H1 (cell line): ENCODE results near the gene RADIL. TPM values are rescaled to one million over a fixed set of nuclear protein-coding genes. Genes with fewer than 3 reads are reported as not detected.

ENCODE experiments used
- CTCF ChIA-PET: fragments of 300-600 bp; sonication (Branson Sonifier 250); formaldehyde crosslinking; loops from one replicate; lab custom pipeline; 2021; ENCODE audit not compliant: partially characterized antibody; lab: Charles Lee
- POLR2A ChIA-PET: fragments of 300-600 bp; sonication (Branson Sonifier 250); formaldehyde crosslinking; loops from one replicate; lab custom pipeline; 2021; ENCODE audit warnings: inconsistent platforms; ENCODE audit not compliant: partially characterized antibody; lab: Charles Lee
- DNase-seq, 2 experiments: peaks; one replicate each; pipeline versions ENCODE4 v3.0.0 to v3.0.0-alpha.2; 2010 to 2022; ENCODE audit warnings: low spot score in 2 of 2, low read depth in 1 of 2, mixed read lengths in 1 of 2
- FAIRE-seq: peaks from 2 replicates; lab custom pipeline; 2011; peaks lifted over from hg19 to GRCh38; lab: Jason Lieb, UNC
- H2AFZ ChIP-seq: 2 replicates; pipeline ENCODE4 v1.8.1; 2012; ENCODE audit warnings: low read length, inconsistent platforms
- H2AK5ac ChIP-seq: 2 replicates; pipeline ENCODE4 v1.6.1; 2013; ENCODE audit warnings: low read depth, low read length
- H2BK120ac ChIP-seq: replicated peaks from 2 replicates; pipeline ENCODE3; 2013; ENCODE audit warnings: low read depth, low read length, inconsistent platforms
- H2BK12ac ChIP-seq: 2 replicates; pipeline ENCODE4 v1.6.1; 2013; ENCODE audit warnings: low read depth, low read length
- H2BK15ac ChIP-seq: 2 replicates; pipeline ENCODE4 v1.6.1; 2013; ENCODE audit warnings: low read length
- H2BK20ac ChIP-seq: 2 replicates; pipeline ENCODE4 v1.6.1; 2013; ENCODE audit warnings: low read length
- H2BK5ac ChIP-seq: 2 replicates; pipeline ENCODE4 v1.6.1; 2013; ENCODE audit warnings: low read depth, low read length
- H3K14ac ChIP-seq: 2 replicates; pipeline ENCODE4 v1.6.1; 2013; ENCODE audit warnings: inconsistent platforms; ENCODE audit not compliant: insufficient read length
- H3K18ac ChIP-seq: 2 replicates; pipeline ENCODE4 v1.6.1; 2013; ENCODE audit warnings: low read length; ENCODE audit errors: extremely low read depth
- H3K23ac ChIP-seq: 2 replicates; pipeline ENCODE4 v1.6.1; 2013; ENCODE audit warnings: inconsistent platforms; ENCODE audit not compliant: insufficient read length
- H3K23me2 ChIP-seq: 2 replicates; pipeline ENCODE4 v1.6.1; 2013; ENCODE audit warnings: low read depth, low read length
- H3K27ac ChIP-seq: 2 replicates; pipeline ENCODE4 v1.6.1; 2011; ENCODE audit warnings: low read depth, low read length, inconsistent platforms
- H3K27me3 ChIP-seq, 4 experiments: replicated peaks in 1 of 4; 1 replicate in 1 of 4; 2 replicates in 3 of 4; pipeline versions ENCODE4 v1.6.1 to v1.8.1; 2011 to 2013; ENCODE audit warnings: low read length in 3 of 4, mild to moderate bottlenecking in 3 of 4, inconsistent platforms in 2 of 4, mixed read lengths in 2 of 4, moderate library complexity in 1 of 4; ENCODE audit not compliant: control insufficient read depth in 3 of 4, insufficient read depth in 3 of 4; ENCODE audit errors: extremely low read depth in 1 of 4
- H3K36me3 ChIP-seq, 4 experiments: 2 replicates each; pipeline versions ENCODE4 v1.6.1 to v1.8.1; 2011 to 2013; ENCODE audit warnings: mild to moderate bottlenecking in 4 of 4, low read length in 3 of 4, moderate library complexity in 2 of 4, control low read depth in 1 of 4, inconsistent platforms in 1 of 4; ENCODE audit not compliant: insufficient read depth in 4 of 4, control insufficient read depth in 2 of 4
- H3K4ac ChIP-seq: replicated peaks from 2 replicates; pipeline ENCODE3; 2013; ENCODE audit warnings: low read length, low read depth, mixed read lengths, inconsistent platforms; ENCODE audit not compliant: insufficient read length
- H3K4me1 ChIP-seq, 4 experiments: replicated peaks in 1 of 4; 1 replicate in 1 of 4; 2 replicates in 3 of 4; pipeline versions ENCODE4 v1.6.1 to v1.8.1; 2011 to 2013; ENCODE audit warnings: low read length in 3 of 4, inconsistent platforms in 2 of 4, mixed read lengths in 1 of 4; ENCODE audit not compliant: insufficient read depth in 4 of 4, control insufficient read depth in 3 of 4
- H3K4me2 ChIP-seq, 2 experiments: 2 replicates each; pipeline versions ENCODE4 v1.6.1 to v1.8.1; 2011 to 2013; ENCODE audit warnings: low read depth in 2 of 2, low read length in 2 of 2, control low read depth in 1 of 2, inconsistent platforms in 1 of 2, mild to moderate bottlenecking in 1 of 2; ENCODE audit not compliant: insufficient read depth in 1 of 2
- H3K4me3 ChIP-seq, 4 experiments: fragments of 200-600, 300-600 bp in 1 of 4; sonication (generic), shearing (Covaris generic), sonication (Bioruptor Twin) in 1 of 4; 2 replicates each; pipeline versions ENCODE4 v1.5.1 to v1.8.1; 2011 to 2016; ENCODE audit warnings: low read length in 4 of 4, low read depth in 3 of 4, control low read depth in 2 of 4, inconsistent platforms in 2 of 4, mild to moderate bottlenecking in 2 of 4, mixed read lengths in 1 of 4, moderate library complexity in 1 of 4; ENCODE audit not compliant: insufficient read depth in 2 of 4; ENCODE audit errors: extremely low read depth in 1 of 4
- H3K56ac ChIP-seq: replicated peaks from 2 replicates; pipeline ENCODE3; 2013; ENCODE audit warnings: low read depth, mild to moderate bottlenecking, mixed read lengths, low read length, inconsistent platforms; ENCODE audit not compliant: insufficient read length
- H3K79me1 ChIP-seq: 2 replicates; pipeline ENCODE4 v1.6.1; 2013; ENCODE audit warnings: low read depth, low read length, control low read depth
- H3K79me2 ChIP-seq, 2 experiments: 2 replicates each; pipeline versions ENCODE4 v1.6.1 to v1.8.1; 2012 to 2013; ENCODE audit warnings: low read length in 2 of 2, mild to moderate bottlenecking in 2 of 2, inconsistent platforms in 1 of 2; ENCODE audit not compliant: insufficient read depth in 2 of 2, control insufficient read depth in 1 of 2
- H3K9ac ChIP-seq, 4 experiments: replicated peaks in 1 of 4; 1 replicate in 1 of 4; 2 replicates in 3 of 4; pipeline versions ENCODE4 v1.6.1 to v1.8.1; 2011 to 2013; ENCODE audit warnings: low read depth in 3 of 4, low read length in 3 of 4, control low read depth in 2 of 4, mild to moderate bottlenecking in 2 of 4, moderate library complexity in 2 of 4, inconsistent platforms in 1 of 4; ENCODE audit errors: extremely low read depth in 1 of 4
- H3K9me3 ChIP-seq, 2 experiments: 2 replicates each; pipeline versions ENCODE4 v1.6.1 to v1.8.1; 2012 to 2013; ENCODE audit warnings: mild to moderate bottlenecking in 2 of 2, moderate library complexity in 2 of 2, control low read depth in 1 of 2, inconsistent platforms in 1 of 2, low read depth in 1 of 2, low read length in 1 of 2, mixed read lengths in 1 of 2; ENCODE audit not compliant: insufficient read depth in 2 of 2
- H4K20me1 ChIP-seq, 2 experiments: replicated peaks in 1 of 2; 2 replicates each; pipeline versions ENCODE3 to v1.8.1; 2011 to 2013; ENCODE audit warnings: inconsistent platforms in 2 of 2, low read length in 2 of 2, mild to moderate bottlenecking in 1 of 2; ENCODE audit not compliant: insufficient read depth in 2 of 2, control insufficient read depth in 1 of 2
- H4K5ac ChIP-seq: 2 replicates; pipeline ENCODE4 v1.6.1; 2013; ENCODE audit warnings: low read length, low read depth, mixed read lengths, inconsistent platforms; ENCODE audit not compliant: insufficient read length
- H4K8ac ChIP-seq: 2 replicates; pipeline ENCODE4 v1.8.0; 2013; ENCODE audit warnings: mild to moderate bottlenecking, moderate library complexity, low read length, inconsistent platforms; ENCODE audit not compliant: insufficient read depth; ENCODE audit errors: extremely low read depth
- H4K91ac ChIP-seq: replicated peaks from 2 replicates; pipeline ENCODE3; 2013; ENCODE audit warnings: low read length, mixed read lengths, inconsistent platforms; ENCODE audit not compliant: insufficient read length
- CEBPB ChIP-seq: IDR thresholded peaks from 2 replicates; pipeline ENCODE4 v1.6.1; 2012; ENCODE audit warnings: low read depth, low read length
- SIRT6 ChIP-seq: IDR thresholded peaks from one replicate; pipeline ENCODE4 v1.7.1; 2012; ENCODE audit warnings: low read length, inconsistent platforms
- SUZ12 ChIP-seq: fragments of 200-600 bp; sonication (generic); IDR thresholded peaks from 2 replicates; pipeline ENCODE4 v1.6.1; 2012; ENCODE audit warnings: mild to moderate bottlenecking, inconsistent platforms, low read length, moderate library complexity, mixed read lengths
- ZNF274 ChIP-seq: IDR thresholded peaks from 2 replicates; pipeline ENCODE4 v1.7.0; 2012; ENCODE audit warnings: low read length, borderline replicate concordance; ENCODE audit errors: extremely low read depth
- WGBS, 2 experiments: shearing (Covaris generic) in 1 of 2; methylation state at CpG; one replicate each; pipeline versions ENCODE4 v1.1.6 to v1.1.7; 2013 to 2015; ENCODE audit warnings: low lambda C conversion rate in 2 of 2, mixed read lengths in 2 of 2, inconsistent platforms in 1 of 2, low coverage in 1 of 2, missing lambda C conversion rate in 1 of 2; ENCODE audit not compliant: insufficient replicate concordance in 2 of 2, insufficient coverage in 1 of 2, insufficient read length in 1 of 2; ENCODE audit errors: extremely low coverage in 1 of 2, missing lambda C conversion rate in 1 of 2; 5-methylcytosine and 5-hydroxymethylcytosine counted together
- polyA plus RNA-seq, 7 experiments: library from polyadenylated mRNA; depleted of rRNA in 3 of 7; stranded (reverse) in 5 of 7; unstranded in 2 of 7; fragments of >200 nt in 5 of 7; fragments of 200-250 nt in 2 of 7; gene quantifications; 1 replicate in 5 of 7; 2 replicates in 1 of 7; 4 replicates in 1 of 7; pipeline versions ENCODE4 v1.2.1 to v1.2.3, GENCODE V29; 2011 to 2013; ENCODE audit warnings: missing spikeins in 2 of 7, mixed read lengths in 2 of 7
- total RNA-seq: library from RNA; stranded (reverse); fragmentation: NEBNext Ultra II Directional; extraction: Animal tissue kit (Norgen Biotek cat#: 25700); gene quantifications from 2 replicates; pipeline ENCODE4 v1.2.1, GENCODE V29; 2021
- TF ChIP-seq, protein P1 (sequence below), 3 experiments: IDR thresholded peaks; 1 replicate in 2 of 3; 2 replicates in 1 of 3; pipeline versions ENCODE4 v1.5.1 to v1.6.1; 2011; ENCODE audit warnings: low read length in 3 of 3, mild to moderate bottlenecking in 3 of 3, inconsistent platforms in 2 of 3, low read depth in 1 of 3, moderate library complexity in 1 of 3; ENCODE audit not compliant: insufficient read depth in 1 of 3; ENCODE audit errors: control extremely low read depth in 1 of 3
- TF ChIP-seq, protein P2 (sequence below): IDR thresholded peaks from 2 replicates; pipeline ENCODE4 v1.6.1; 2011; ENCODE audit warnings: low read length, improper control_type of control experiment

The RADIL gene
- total and polyA plus RNA-seq, 2 of the 8 experiments (the other 6 are each of a cell fraction or from before 2014, with no cell fraction given): 5.0 to 5.4 TPM

DNA sequence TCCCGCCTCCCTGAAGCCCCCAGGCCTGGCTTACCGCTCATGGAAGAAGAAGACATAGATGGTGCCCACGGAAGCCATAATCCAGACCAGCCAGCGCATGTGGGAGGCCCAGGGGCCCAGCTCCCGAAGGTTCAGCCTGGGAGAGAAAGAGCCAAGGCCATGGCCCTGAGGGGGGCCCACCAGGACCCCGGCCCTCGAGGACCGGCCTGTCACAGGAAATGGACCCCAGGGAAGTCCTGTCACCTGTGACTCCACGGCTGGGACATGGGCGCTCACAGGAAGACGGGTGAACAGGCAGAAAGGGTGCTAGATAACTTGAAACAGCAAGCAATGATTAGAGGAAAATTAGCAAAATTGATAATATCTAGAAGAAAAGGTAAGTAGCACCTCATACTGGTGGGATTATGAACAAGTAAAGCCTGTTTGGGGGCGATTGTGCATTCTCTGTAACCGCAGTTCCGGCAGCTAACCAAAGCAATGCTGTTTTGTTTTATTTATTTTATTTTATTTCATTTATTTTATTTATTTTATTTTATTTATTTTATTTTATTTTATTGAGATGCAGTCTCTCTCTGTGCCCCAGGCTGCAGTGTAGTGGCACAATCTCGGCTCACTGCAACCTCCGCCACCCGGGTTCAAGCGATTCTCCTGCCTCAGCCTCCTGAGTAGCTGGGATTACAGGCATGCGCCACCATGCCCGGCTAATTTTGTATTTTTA lies 27.8 kb upstream of the RADIL start:
- Histone ChIP-seq H3K23ac (no peak overlapping the region), H3K14ac (no peak overlapping the region), H4K5ac (no peak overlapping the region), H3K56ac (no peak overlapping the region), H3K79me1 (no peaks in the 10 kb centered on the region), H2BK5ac (no peak overlapping the region), H3K79me2 (no peaks in the 10 kb centered on the region), H3K27ac (no peak overlapping the region), H2BK15ac (no peak overlapping the region), H2AK5ac (no peak overlapping the region), H3K4me3 (no peak overlapping the region), H3K9ac (no peak overlapping the region), H2BK12ac (no peak overlapping the region), H3K4ac (no peak overlapping the region), H3K4me2 (no peak overlapping the region), H2BK120ac (no peak overlapping the region), H4K8ac (no peak overlapping the region), H3K27me3 (no peaks in the 10 kb centered on the region), H3K18ac (no peak overlapping the region), H3K36me3 (no peaks in the 10 kb centered on the region), H3K23me2 (no peaks in the 10 kb centered on the region), H2AFZ (no peak overlapping the region), H3K9me3 (peaks cover 4 to 12% of the 10 kb centered on the region in 2 experiments; a peak in 2 of 4 replicates), H2BK20ac (no peak overlapping the region), H4K20me1 (no peaks in the 10 kb centered on the region), H3K4me1 (no peaks in the 10 kb centered on the region), H4K91ac (no peak overlapping the region)
- WGBS, 2 experiments: 92% methylated on average over 20 of the region's 20 CpGs; no CpG with 5 or more reads in 1 of the 2 experiments
- FAIRE-seq: no peak
- POLR2A ChIA-PET: no interaction called here
- CTCF ChIA-PET: interaction anchor here (0.8 to 1.5 kb wide), 2 partner anchors 9 to 10 kb away, joined by 3 read pairs; no protein-coding TSS in a partner anchor
- DNase-seq: no peak
- TF ChIP-seq SIRT6 (no peak), SUZ12 (no peak), ZNF274 (no peak), CEBPB (no peak)
- TF ChIP-seq, protein P1, sequence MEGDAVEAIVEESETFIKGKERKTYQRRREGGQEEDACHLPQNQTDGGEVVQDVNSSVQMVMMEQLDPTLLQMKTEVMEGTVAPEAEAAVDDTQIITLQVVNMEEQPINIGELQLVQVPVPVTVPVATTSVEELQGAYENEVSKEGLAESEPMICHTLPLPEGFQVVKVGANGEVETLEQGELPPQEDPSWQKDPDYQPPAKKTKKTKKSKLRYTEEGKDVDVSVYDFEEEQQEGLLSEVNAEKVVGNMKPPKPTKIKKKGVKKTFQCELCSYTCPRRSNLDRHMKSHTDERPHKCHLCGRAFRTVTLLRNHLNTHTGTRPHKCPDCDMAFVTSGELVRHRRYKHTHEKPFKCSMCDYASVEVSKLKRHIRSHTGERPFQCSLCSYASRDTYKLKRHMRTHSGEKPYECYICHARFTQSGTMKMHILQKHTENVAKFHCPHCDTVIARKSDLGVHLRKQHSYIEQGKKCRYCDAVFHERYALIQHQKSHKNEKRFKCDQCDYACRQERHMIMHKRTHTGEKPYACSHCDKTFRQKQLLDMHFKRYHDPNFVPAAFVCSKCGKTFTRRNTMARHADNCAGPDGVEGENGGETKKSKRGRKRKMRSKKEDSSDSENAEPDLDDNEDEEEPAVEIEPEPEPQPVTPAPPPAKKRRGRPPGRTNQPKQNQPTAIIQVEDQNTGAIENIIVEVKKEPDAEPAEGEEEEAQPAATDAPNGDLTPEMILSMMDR (IDR thresholded peaks at IDR 0.05; ENCODE audit: control extremely low read depth in 1 of 3, insufficient read depth in 1 of 3, low read depth in 1 of 3, low read length in 3 of 3): no peak
- TF ChIP-seq, protein P2, sequence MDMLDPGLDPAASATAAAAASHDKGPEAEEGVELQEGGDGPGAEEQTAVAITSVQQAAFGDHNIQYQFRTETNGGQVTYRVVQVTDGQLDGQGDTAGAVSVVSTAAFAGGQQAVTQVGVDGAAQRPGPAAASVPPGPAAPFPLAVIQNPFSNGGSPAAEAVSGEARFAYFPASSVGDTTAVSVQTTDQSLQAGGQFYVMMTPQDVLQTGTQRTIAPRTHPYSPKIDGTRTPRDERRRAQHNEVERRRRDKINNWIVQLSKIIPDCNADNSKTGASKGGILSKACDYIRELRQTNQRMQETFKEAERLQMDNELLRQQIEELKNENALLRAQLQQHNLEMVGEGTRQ: no peak
